Gastrocnemius medialis (tissue), 4 donors: ENCODE measurements around the gene PHKA2.

Experiments
- POLR2A ChIP-seq, 2 donors: fragments of 450-650 bp; IDR thresholded peaks; one replicate each; pipeline ENCODE4 v1.6.1; 2017; ENCODE audit warnings: antibody characterized with exemption in 2 of 2, mild to moderate bottlenecking in 2 of 2, moderate library complexity in 2 of 2
- TF ChIP-seq, protein P1 (sequence below), 5 experiments: fragments of 450-650 bp in 3 of 5; fragments of 200-600 bp in 2 of 5; sonication (generic) in 2 of 5; IDR thresholded peaks in 4 of 5; conservative IDR thresholded peaks in 1 of 5; 1 replicate in 4 of 5; 2 replicates in 1 of 5; pipeline ENCODE4 v1.5.1; 2016 to 2019; ENCODE audit warnings: antibody characterized with exemption in 5 of 5, mild to moderate bottlenecking in 3 of 5, moderate library complexity in 3 of 5

DNA sequence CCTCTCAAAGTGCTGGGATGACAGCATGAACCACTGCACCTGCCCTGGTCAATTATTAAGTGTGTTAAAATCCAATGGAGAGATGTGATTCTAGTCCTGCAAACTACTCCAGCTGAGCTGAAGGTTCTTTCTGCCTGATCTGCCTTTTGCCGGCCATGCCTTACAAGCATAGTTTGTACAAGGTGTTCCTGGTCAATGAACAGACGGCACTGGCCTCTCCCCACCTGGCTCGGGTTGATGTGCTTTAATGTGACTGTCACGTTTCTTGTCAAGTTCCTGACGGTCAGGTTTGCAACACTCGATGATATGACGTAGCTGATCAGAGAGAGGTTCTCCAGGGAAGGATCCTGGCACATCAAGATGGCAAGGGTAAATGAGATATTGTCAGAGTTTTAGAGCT lies 23.1 kb upstream of the PHKA2 start:
- no peak for TF ChIP-seq POLR2A (IDR thresholded peaks at IDR 0.05)
- TF ChIP-seq, protein P1, sequence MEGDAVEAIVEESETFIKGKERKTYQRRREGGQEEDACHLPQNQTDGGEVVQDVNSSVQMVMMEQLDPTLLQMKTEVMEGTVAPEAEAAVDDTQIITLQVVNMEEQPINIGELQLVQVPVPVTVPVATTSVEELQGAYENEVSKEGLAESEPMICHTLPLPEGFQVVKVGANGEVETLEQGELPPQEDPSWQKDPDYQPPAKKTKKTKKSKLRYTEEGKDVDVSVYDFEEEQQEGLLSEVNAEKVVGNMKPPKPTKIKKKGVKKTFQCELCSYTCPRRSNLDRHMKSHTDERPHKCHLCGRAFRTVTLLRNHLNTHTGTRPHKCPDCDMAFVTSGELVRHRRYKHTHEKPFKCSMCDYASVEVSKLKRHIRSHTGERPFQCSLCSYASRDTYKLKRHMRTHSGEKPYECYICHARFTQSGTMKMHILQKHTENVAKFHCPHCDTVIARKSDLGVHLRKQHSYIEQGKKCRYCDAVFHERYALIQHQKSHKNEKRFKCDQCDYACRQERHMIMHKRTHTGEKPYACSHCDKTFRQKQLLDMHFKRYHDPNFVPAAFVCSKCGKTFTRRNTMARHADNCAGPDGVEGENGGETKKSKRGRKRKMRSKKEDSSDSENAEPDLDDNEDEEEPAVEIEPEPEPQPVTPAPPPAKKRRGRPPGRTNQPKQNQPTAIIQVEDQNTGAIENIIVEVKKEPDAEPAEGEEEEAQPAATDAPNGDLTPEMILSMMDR (IDR thresholded peaks at IDR 0.05 in 4 of 5, conservative IDR thresholded peaks at IDR 0.05 in 1 of 5) = no peak
